Keratinocyte (primary cell): ENCODE data around the gene ANO3.

Experiments
- EZH2 ChIP-seq: IDR thresholded peaks from one replicate; pipeline ENCODE4 v1.6.1; 2012; ENCODE audit warnings: inconsistent platforms, mild to moderate bottlenecking, low read length, moderate library complexity
- TF ChIP-seq, protein P1 (sequence below), 3 experiments: IDR thresholded peaks in 1 of 3; conservative IDR thresholded peaks in 1 of 3; optimal IDR thresholded peaks in 1 of 3; 2 replicates in 2 of 3; 3 replicates in 1 of 3; pipeline versions ENCODE3 to v1.5.1; 2011; ENCODE audit warnings: low read length in 3 of 3, mild to moderate bottlenecking in 3 of 3, moderate library complexity in 2 of 3, control low read depth in 1 of 3, inconsistent platforms in 1 of 3; ENCODE audit not compliant: insufficient read depth in 2 of 3; ENCODE audit errors: extremely low read depth in 1 of 3

DNA sequence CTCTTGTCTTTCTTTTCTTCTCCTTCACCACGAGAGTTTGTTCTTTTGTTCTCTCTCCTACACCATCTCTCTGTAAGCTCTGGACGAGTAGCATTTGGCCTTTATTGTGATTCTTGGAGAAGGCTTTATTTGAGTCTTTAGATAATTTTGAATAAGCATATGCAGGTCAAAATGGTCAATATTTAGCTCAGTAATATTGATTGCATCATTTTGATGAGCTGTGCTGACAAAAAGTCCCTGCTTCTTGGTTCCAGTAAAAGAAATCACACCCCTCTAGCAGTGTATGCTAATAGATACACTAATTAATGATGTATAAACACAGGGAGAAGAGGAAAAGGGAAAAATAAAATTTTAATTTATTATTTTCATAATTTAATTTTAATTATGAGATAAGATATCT is 266.0 kb downstream of the ANO3 start:
- TF ChIP-seq, protein P1, sequence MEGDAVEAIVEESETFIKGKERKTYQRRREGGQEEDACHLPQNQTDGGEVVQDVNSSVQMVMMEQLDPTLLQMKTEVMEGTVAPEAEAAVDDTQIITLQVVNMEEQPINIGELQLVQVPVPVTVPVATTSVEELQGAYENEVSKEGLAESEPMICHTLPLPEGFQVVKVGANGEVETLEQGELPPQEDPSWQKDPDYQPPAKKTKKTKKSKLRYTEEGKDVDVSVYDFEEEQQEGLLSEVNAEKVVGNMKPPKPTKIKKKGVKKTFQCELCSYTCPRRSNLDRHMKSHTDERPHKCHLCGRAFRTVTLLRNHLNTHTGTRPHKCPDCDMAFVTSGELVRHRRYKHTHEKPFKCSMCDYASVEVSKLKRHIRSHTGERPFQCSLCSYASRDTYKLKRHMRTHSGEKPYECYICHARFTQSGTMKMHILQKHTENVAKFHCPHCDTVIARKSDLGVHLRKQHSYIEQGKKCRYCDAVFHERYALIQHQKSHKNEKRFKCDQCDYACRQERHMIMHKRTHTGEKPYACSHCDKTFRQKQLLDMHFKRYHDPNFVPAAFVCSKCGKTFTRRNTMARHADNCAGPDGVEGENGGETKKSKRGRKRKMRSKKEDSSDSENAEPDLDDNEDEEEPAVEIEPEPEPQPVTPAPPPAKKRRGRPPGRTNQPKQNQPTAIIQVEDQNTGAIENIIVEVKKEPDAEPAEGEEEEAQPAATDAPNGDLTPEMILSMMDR (optimal IDR thresholded peaks at IDR 0.05 in 1 of 3, IDR thresholded peaks at IDR 0.05 in 1 of 3, conservative IDR thresholded peaks at IDR 0.05 in 1 of 3; ENCODE audit: extremely low read depth in 1 of 3, insufficient read depth in 2 of 3, low read length in 3 of 3): no peak
- no peak for TF ChIP-seq EZH2
